Activated CD4-positive, CD25-positive, alpha-beta regulatory T cell (primary cell): ENCODE results near the gene CCDC136.
A peak's percentile ranks its signal among the peaks of the same experiment; 100 is the strongest.

Experiments
- DNase-seq, 4 experiments: peaks; one replicate each; lab custom pipeline; 2025; lab: John Stamatoyannopoulos, UW

The CCDC136 gene

DNA sequence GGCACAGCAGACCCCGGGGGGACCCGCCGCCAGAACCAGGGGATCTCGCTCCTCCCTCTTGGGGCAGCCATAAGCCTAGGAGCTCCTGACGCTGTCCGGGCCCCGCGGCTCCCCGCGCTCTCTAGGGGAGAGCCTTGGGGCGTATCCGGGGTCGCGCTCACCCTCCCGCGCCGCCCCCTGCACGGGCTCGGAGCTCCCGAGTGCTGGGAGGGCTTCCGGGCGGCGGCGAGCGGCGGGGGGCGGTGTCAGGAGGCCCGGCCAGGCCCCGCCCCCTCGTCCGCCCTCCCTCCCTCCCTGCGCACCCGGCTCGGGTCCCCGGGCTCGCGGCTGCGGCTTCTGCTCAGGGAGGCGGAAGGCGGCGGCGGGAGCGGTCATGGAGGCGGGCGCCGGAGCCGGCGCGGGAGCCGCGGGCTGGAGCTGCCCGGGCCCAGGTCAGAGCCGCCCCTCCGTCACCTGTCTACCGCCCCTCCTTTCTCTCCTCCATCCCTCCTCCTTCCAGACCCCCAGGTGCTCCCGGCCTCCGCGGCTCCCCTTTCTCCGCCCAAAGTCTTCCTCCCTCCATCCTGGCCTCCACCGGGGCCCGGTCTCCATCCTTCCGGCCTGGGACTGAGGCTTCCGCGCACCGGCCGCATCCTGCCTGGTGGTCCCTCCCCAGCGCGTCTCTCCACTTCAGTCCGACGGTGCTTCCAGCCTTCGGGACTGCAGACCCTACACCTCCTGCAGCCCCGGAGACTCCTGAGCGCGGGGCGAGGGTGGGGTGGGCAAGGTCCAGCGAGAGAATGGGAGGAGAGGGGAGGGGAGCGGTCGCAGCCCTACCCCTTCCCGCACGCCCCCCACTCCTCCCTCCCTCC, at the start of gene CCDC136:
Gene CCDC136 (plus strand): TSS at position 848 of the 851 bp plus-strand sequence. CDS start 444 bp downstream, outside the sequence.
- peak; percentile 32 to 72 (median 58) for DNase-seq

DNA sequence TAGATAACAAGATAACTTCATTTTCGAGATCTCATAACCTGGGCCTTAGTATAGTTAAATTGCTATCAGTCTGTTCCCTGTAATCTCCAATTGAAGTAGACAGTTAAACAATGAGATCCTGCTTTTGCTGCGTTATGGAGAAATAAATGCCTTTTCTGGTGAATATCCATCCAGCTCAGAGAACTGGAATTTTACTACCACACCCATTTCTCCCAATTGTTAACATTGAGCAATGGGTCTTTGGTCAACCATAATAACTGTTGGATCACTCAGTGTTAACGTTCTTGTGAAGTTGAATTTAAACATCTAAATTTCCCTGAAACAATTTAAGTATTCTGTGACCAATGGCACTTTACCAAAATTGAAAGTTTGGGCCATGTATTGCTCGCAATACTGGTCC, 49.6 kb upstream of the CCDC136 start:
- DNase-seq: no peak

DNA sequence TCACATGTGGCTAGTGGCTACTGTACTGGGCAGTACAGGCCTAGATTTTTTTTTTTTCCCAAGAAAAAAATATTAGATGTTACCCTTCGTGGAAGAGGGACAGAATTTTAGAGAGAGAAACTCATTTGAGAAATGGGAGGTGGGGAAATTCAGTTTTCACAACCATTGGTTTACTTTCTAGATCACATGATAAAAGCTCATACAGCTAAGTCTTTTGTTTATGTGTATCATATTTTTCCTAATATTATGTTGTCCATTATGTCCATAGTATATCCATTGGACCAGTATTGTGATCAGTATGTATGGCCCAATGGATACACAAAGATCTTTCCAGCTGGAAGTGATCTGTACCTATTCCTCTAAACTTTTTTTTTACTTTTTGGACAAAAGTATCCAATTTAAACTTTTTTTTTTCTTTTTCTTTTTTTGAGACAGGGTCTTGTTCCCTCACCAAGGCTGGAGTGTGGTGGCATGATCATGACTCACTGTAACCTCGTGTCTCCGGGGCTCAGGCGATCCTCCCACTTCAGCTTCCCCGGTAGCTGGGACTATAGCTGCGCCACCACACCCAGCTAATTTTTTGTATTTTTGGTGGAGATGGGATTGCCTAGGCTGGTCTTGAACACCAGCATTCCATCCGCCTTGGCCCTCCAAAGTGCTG, 48.5 kb upstream of the CCDC136 start:
- no peak for DNase-seq

DNA sequence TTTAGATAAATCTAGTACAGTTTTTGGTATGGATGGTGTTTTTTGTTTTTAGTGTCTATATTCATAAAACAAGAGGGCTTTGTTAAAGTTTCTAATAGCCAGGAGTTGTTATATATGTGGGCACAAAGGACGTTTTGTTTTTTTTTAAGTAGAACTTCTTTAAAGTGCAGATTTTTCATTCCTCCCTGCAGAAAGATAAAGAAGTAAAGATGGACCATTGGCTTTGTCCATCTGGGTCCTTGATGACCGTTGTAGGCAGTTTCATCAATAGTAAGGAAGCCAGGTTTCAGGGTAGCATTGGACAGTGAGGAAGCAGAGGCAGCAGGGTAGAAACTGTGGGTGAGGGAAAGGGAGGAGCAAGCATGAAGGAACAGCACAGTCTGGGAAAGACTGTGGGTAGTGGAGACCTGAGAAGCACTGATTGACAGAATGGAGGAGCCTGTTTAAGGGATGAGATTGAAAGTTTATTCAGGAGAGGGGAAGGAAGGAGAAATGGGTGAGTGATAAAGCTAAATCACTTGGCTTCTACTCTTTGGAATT, 47.3 kb upstream of the CCDC136 start:
- no peak for DNase-seq

DNA sequence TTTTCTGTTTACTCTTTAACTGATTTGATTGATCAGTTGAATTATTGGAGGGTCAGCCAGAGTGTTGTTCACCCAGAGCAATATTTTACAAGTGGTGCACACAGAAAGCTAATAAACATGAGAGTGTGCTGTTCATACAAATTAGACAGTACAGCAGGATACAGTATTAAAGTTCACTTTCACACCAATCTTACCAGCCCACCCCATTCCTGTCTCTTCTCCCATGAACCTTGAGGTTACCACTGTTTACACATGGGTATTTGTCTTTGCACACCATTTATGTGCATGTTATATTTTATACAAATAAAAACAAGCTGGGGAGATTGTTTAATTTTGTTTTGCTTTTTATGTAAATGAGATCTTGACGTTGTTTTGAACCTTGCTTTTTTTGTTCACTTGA, 46.1 kb upstream of the CCDC136 start:
- DNase-seq: no peak

DNA sequence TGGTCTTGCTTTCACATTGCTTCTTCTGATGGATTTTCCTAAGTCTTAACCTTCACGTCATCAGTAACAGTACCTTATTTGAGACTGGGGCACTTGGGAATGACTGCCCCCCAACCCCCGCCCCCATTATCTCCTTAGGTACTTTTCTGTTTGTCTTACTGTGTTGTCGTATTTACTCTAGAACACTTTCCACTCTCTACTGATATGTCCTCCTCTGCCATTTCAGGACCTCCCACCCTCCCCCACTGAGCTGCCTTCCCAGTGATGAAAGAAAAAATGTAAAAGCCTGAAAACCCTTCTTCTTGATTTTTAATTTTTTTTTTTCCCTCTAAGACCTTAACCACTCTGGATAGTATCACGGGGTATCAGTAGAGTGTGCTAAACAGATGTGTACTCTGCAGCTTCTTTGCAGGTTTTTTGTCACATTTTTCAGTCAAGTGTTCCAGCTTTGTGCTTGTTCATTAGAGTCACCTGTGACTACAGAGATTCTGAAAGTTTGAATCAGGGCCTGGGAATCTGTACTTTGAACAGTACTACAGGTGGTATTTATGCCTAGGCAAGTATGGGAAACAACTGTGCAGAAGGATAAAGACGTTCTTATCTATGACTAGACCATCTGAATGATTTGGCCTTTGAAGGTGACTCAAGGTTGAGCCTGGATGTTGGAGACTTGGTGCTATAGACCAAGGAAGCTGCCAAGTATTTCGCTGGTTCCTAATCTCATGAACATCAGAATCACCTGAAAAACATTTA, 44.3 kb upstream of the CCDC136 start:
- DNase-seq: no peak

DNA sequence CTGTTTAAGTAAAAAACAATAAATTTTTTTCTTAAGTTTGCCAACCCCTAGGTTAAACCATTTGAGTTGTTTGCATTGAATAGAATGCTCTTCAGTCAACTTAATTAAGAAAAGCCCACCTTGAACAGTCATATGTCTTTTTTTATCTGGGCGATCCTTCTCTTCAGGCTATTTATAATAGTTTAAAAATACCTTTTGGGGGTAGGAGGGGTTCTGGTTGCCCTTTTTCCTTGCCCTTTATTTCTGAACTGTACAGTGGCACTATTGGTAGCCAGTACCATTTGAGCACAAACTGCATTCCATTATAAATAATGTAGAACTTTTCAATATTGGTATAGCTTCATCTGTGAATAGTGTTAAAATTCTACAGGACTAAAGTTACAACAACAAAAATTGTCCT, 39.5 kb upstream of the CCDC136 start:
- DNase-seq: no peak

DNA sequence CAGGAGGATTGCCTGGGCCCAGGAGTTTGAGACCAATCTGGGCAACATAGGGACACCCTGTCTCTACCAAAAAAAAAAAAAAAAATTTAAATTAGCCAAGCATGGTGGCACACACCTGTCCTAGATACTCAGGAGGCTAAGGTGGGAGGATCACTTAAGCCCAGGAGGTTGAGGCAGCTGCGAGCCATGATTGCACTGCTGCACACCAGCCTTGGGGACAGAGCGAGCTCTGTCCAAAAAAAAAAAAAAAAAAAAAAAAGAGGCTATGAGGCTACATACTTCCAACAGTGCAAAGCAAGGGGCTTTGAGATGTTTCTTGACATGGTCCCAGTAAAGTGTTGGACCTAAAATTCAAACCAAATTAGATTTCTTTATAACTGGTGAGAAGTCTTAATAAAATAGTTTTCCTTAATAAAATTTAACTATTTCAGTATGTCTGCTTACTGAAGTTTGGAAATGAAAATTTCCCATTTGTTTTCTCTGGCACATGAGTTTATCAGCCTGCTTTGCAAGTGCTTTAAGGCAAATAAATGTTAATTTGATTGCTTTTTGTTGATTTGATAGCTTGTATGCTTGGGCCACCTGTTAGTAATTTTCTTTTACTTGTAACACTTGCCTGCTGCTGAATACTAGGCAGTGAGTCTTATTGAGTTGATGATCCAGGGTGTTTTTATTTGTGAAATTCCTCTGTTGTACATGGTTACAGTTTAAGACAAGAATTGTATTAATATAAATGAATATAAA, 36.5 kb upstream of the CCDC136 start:
- DNase-seq: no peak

DNA sequence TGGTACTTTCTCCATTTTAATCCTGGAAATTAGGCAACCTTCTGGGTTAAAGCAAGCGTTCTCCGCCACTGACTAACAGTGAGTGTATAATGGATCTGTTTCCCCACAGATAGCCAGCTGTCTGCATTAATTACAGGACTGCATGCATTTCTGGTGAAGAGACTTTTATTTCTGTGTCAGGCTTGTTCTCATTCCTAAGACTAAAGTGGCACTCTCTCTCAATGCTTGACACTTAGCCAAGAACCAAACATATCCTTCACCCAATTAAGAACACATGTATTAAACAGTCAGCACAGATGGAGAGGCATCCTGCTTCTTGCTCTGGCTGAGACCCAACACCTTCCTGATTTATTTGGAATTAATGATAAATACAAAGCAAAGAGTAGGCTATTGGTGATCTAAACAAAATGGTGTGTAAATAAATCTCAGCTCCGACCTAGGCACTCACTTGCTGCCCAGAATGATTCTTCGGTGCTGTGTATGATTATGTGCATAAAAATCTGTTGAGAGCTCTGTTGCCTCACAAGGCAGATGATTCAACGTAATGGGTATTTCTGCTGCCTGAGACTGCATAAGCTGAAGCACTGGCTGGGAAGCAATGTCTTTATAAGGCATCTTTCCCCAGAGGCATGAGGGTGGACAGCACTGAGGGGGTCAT, 35.8 kb upstream of the CCDC136 start:
- no peak for DNase-seq

DNA sequence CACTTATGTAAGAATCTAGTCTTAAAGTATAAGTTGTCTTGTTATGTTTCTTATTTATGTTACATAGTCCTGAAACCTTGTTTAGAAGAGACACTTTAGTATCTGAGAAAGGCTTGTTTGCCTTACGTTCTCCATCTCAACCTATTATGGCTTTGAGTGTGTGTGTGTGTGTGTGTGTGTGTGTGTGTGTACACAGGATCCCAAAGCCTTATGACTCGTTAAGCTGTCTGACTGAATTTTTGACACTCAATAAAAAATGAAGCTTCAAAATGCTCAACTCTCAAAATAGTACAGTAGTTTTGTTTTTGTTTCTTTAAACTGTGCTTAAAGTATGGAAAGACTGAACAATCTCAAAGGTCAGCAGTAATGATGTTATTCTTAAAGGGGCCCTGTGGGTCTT, 34.6 kb upstream of the CCDC136 start:
- DNase-seq: no peak

DNA sequence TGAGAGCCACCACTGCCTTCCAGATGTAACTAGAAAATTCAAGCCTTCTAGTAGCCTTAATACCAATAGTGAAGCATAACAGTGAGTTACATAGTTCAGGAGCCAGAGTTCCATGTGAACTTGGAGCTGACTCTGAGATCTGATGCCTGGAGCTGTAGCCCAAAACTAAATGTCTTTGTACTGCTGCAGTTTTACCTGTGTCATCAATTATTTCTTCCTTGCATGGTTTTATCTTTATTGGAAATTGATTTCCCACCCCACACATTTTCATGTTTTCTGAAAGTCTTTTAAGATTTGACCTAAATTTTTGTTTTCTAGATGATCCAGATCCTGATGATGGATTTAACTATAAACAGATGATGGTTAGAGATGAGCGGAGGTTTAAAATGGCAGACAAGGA, 33.2 kb upstream of the CCDC136 start:
- no peak for DNase-seq

DNA sequence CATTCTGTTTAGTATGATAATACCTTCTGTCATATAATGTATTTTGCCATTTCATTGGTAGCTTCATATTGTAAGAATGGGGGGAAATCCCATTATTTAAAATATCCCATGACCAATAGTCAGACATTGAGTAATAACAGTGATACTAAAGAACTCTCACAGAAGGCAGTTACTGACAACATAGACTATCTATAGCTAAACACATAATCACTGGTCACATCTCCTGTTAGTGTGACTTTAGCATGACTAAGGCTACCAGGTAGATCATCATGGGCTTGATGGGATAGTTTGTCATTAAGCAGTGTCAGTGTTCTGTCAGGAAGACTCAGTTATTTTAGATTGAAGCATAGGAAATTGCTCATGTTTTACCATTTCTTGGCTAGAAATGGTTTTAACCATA, 32.5 kb upstream of the CCDC136 start:
- no peak for DNase-seq

DNA sequence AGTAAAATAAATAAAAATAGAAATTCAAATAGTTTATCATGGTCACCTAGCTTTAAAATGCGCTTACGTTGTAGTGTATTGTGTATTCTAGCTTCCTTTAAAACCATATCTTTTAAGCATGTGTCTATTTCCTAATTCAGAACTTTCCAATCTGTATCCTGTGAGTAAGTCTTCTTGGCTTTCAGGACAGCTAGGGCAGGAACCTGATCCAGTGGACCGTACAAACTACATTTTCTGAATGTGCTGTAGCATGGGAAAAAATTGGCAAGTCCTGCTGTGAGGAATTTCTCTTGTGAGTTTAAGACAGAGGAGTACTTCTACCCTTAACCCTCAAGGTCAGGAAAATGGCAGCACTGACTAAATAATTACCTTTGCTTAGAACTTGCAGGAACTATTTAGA, 28.2 kb upstream of the CCDC136 start:
- no peak for DNase-seq

DNA sequence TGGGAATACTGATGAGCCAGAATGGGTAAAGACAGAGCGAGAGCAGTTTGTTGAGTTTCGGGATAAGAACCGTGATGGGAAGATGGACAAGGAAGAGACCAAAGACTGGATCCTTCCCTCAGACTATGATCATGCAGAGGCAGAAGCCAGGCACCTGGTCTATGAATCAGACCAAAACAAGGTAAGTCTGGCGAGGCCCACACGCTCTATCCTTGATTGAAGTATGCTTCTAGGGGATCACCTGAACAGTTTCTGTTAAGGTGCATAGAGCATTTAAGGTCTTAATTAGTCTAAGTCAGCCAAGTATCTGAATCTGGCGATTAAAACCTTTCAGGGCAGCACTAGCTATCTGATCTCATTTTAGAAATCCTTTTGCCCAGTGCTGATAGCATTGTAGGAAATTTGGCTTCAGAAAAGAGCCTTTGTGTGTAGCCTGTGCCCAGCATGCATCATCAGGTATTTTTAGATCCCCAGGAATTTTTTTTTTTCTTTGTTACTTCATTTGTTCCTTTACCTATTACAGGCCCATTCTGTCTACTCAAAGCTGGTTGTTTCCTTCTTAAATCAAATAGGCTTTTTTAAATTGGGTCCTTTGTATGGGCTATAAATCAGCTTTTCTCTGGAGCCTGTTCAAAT, 24.2 kb upstream of the CCDC136 start:
- no peak for DNase-seq

DNA sequence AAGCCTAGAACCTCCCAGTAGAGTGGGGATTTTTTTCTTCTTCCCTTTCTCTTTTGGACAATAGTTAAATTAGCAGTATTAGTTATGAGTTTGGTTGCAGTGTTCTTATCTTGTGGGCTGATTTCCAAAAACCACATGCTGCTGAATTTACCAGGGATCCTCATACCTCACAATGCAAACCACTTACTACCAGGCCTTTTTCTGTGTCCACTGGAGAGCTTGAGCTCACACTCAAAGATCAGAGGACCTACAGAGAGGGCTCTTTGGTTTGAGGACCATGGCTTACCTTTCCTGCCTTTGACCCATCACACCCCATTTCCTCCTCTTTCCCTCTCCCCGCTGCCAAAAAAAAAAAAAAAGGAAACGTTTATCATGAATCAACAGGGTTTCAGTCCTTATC, 21.5 kb upstream of the CCDC136 start:
- DNase-seq: no peak

DNA sequence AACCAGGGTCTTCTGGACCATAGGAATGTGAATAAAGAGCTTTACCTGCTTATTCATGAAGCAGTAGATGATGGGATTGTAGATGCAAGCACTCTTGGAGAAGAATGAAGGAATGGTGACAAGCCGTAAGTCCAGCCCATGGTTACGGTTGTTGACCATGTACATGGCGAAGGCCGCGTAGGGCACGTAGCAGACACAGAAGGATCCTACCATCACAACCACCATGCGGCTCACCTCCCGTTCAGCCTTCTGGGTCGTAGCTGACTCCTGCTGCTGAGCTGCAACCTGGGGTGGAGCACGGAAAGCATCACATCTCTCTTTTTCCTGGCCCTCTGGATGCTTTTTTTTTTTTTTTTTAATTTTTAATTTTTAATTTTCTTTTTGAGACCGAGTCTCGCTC, 18.2 kb upstream of the CCDC136 start:
- no peak for DNase-seq

DNA sequence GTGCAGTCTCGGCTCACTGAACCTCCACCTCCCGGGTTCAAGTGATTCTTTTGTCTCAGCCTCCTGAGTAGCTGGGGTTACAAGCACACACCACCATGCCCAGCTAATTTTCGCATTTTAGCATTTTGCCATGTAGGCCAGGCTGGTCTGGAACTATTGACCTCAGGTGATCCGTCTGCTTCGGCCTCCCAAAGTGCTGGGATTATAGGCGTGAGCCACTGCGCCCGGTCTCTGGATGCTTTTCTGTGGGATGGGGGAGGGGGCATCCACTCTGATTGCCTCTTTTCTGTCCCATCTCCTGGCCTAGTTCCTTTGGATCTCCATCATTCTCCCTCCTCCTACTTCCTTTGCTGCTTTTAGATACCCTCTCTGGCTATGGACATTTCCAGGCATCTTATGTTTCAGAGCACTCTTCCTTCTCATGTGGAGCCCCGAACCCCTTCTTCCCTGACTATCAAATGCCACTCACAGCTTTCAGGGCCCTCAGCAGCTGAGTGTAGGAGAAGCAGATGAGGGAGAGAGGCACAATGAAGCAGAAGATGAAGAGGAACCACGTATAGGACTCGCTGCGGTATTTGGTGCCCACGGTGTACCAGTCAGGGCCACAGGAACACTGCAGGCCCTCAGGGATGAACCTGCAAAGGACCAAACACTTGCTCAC, 17.6 kb upstream of the CCDC136 start:
- DNase-seq: no peak

DNA sequence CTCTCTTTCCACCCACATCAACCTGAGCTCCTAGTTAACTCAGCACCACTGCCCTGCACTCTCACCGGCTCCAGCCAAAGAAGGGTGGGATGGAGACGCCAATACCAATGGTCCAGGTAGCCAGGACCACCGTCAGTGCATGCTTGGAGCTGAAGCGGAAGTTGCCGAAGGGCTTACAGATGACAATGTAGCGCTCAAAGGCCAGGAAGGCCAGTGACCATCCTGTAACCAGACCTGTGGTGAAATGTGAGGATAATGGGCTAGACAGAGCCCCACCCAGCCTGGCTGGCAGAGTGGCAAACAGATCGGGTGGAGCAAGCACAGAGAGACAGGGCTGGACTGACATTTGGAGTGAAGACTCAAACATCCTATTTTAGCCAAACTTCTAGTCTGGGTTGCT, 16.8 kb upstream of the CCDC136 start:
- no peak for DNase-seq

DNA sequence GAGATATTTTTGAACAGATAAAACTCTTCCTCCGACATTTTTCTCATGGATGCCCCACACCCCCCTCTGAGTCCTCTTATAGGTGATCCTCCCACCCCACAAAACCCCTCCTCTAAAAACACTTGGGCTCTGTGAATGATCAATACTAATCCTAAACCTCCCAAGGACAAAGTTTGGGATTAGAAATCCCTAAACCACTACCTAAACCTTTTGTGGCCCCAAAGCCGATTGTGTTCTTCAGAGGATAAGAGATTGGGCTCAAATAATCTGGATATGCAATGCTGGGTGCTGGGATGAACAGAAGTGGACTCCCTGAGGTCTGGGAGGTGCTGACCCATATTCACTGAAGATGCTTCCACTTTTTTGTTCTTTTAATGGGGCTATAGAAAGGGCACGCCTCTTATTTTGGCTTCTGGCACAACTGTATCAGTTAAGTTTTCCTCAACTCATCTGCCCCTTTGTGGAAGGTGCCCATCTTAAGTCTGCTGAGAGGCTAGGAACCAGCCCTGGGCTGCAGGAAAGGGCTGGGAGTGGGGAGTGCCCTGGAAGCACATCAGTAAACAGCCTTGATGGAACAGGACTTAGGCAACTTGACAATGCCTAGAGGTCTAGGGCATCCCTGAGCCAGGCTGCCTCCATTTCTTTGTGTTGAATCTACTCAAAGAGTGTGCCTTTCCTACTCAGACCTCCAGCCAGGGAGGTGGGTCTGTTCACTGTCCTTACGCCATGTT, 15.9 kb upstream of the CCDC136 start, which contains the start of gene OPN1SW:
Gene OPN1SW (minus strand): TSS at position 51 of the 731 bp plus-strand sequence. CDS start 13 bp downstream, at position 38.
- DNase-seq: no peak
